ENCODE measurements around the gene DACT3.

DNA sequence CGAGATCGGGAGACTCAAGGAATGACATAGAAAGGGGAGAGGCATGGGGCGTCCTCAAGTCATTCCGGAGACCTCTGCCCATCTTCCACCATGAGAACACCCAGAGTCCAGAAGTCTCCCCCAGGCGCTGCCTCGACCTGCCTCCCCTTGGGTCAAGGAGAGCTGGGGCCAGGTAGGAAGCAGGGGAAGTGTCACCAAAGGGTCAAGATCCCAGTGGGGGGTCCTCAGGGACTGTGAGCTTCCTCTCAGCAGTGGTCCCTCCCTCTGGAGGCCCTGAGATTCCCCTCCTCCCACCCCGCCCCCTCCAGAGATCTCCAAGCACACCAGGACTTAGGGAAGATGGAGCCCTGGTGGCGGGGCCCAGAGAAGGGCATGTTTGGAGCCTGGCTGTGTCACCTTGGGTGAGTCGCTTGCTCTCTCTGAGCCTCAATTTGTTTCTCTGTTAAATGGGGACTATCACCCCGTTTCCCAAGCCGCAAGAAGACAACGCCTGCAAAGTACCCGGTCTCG, 919 bp downstream of the DACT3 start:
- TF ChIP-seq CTCF (IDR thresholded peaks at IDR 0.05) (no peak), ZFX (IDR thresholded peaks at IDR 0.05; ENCODE audit: borderline replicate concordance) (no peak)
